GM19025 (cell line): ENCODE measurements around the gene NDUFV1.
"Not testable (repeated sequence)": the region's sequence is repeated elsewhere in the genome, so short reads cannot be mapped to it uniquely, and the experiment has no call there.

Experiments
- ATAC-seq: cut with Tn5 transposase; IDR thresholded peaks from one replicate; pipeline ENCODE4 v1.9.1; 2021; ENCODE audit warnings: mild to moderate bottlenecking, low read depth, moderate library complexity; ENCODE audit not compliant: unreplicated experiment

The NDUFV1 gene

GRCh38 chr11:67608486-67608885 is 1.8 kb downstream of the NDUFV1 start:
- no peak for ATAC-seq

- no peak for ATAC-seq
Measured at GRCh38 chr11:67609316-67609715, 2.6 kb downstream of the NDUFV1 start.

- ATAC-seq: no peak
Measured at GRCh38 chr11:67610302-67610868, 3.6 kb downstream of the NDUFV1 start.

GRCh38 chr11:67611165-67611564 is 4.4 kb downstream of the NDUFV1 start:
- ATAC-seq: no peak

GRCh38 chr11:67611704-67612587 is 5.2 kb downstream of the NDUFV1 start:
- no peak for ATAC-seq

GRCh38 chr11:67612751-67613150 is 6.0 kb downstream of the NDUFV1 start:
- ATAC-seq: no peak

GRCh38 chr11:67613313-67613959 is 6.7 kb downstream of the NDUFV1 start:
- ATAC-seq: no peak

GRCh38 chr11:67613960-67614715 is 7.4 kb downstream of the NDUFV1 start:
- ATAC-seq: peak; percentile 87

GRCh38 chr11:67614730-67615714 is 8.3 kb downstream of the NDUFV1 start:
- ATAC-seq: no peak

GRCh38 chr11:67615728-67616430 is 9.1 kb downstream of the NDUFV1 start:
- no peak for ATAC-seq

GRCh38 chr11:67616431-67617242 is 9.9 kb downstream of the NDUFV1 start:
- no peak for ATAC-seq

- no peak for ATAC-seq
Measured at GRCh38 chr11:67617243-67617953, 10.7 kb downstream of the NDUFV1 start.

GRCh38 chr11:67618901-67619659 is 12.3 kb downstream of the NDUFV1 start:
- ATAC-seq: not testable (repeated sequence)

- ATAC-seq: not testable (repeated sequence)
Measured at GRCh38 chr11:67619683-67620618, 13.2 kb downstream of the NDUFV1 start.

GRCh38 chr11:67620621-67621020 is 13.9 kb downstream of the NDUFV1 start:
- not testable (repeated sequence) for ATAC-seq

GRCh38 chr11:67621928-67622327 is 15.2 kb downstream of the NDUFV1 start:
- ATAC-seq: not testable (repeated sequence)
